ENCODE data around the gene ATP9A.
"Not testable (repeated sequence)": the region's sequence is repeated elsewhere in the genome, so short reads cannot be mapped to it uniquely, and the experiment has no call there.

The ATP9A gene

DNA sequence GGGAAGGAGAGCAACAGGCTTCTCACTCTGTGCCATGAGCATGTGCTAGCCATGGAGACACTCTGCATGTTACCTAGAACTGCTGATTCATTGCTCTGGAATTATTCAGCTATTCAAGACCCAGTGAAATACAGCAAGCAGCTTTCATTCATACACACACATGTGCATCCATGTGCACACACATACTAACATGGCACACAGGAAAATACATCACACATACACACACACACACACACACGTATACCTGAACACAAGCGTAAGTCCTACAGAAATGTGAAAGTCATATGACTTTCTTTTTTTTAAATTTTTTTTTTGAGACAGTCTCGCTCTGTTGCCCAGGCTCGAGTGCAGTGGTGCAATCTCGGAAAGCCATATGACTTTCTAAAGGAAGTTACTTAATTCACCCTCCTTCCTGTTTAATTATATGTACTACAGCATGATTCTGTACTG lies 117.5 kb downstream of the ATP9A start:
- in situ Hi-C loops (cut with HindIII; ENCODE audit: low pct_ligation_motif_present, low pct_unique_long_range_greater_than_20kb, low sequenced_read_pairs), result no loop called here
- DNase-seq, result peak; percentile 65

DNA sequence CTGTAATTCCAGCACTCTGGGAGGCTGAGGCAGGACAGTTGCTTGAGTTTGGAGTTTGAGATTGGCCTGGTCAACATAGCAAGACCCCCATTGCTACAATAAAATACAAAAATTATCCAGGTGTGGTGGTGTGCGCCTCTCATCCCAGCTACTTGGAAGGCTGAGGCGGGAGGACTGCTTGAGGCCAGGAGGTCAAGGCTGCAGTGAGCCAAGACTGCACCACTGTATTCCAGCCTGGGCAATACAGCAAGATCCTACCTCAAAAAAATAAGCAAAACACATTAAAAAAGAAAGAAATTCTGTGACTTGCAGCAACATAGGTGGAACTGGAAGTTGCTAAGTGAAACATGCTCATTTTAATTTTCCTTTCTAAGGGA lies 119.6 kb downstream of the ATP9A start:
- no peak for DNase-seq
- in situ Hi-C loops (cut with HindIII; ENCODE audit: low pct_ligation_motif_present, low pct_unique_long_range_greater_than_20kb, low sequenced_read_pairs), result no loop called here

DNA sequence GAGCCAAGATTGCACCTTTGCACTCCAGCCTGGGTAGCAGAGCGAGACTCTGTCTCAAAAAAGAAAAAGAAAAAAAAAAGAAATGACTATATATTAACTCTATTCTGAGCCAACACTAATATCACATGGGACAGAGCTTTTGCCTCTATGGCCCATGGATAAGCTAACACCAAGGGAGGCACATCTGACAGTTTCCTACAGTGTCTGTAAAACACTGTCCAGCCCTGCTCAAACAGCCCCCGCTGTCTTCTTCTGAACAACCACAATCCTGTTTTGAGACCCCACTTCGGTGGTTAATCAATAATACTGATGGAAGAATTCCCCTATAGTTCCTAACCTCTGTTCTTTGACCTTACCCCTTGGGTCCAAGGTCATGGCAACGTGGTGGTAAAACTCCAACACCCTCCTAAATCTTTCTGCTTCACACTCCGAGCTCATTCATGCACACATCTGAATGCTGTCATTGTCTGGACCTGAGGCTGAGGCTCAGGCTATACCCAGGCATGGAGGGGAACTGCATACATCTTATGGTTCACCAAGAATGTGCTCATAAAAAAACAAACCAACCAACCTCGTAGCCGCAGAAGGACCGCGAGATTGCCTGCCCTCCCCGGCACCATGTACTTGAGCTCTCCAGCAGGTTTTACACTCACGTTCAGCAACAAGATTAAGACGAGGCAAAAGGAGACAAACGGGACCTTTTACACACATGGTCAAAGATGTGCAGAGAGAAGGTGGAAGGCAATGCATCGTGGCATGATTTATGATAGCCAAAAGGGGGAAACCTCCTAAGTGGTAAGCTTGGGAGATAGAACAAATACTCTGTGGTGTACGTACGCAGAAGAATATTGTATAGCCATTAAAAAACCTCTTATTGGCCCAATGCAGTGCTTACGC lies 120.3 kb downstream of the ATP9A start:
- in situ Hi-C loops (cut with HindIII; ENCODE audit: low pct_ligation_motif_present, low pct_unique_long_range_greater_than_20kb, low sequenced_read_pairs), result no loop called here

DNA sequence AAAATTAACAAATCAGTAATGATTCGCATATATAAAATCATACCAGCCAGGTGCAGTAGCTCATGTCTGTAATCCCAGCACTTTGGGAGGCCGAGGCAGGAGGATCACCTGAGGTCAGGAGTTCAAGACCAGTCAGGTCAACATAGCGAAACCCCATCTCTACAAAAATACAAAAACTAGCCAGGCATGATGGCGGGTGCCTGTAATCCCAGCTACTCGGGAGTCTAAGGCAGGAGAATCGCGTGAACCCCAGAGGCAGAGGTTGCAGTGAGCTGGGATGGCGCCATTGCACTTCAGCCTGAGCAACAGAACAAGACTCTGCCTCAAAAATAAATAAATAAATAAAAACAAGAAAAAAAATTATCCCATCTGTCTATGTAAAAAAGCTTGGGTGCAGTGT lies 124.4 kb downstream of the ATP9A start:
- DNase-seq; in situ Hi-C loops (cut with HindIII; ENCODE audit: low pct_ligation_motif_present, low pct_unique_long_range_greater_than_20kb, low sequenced_read_pairs): not testable (repeated sequence)

More for the DNA sequence above, 120.3 kb downstream of the ATP9A start:
- no peak for DNase-seq

DNA sequence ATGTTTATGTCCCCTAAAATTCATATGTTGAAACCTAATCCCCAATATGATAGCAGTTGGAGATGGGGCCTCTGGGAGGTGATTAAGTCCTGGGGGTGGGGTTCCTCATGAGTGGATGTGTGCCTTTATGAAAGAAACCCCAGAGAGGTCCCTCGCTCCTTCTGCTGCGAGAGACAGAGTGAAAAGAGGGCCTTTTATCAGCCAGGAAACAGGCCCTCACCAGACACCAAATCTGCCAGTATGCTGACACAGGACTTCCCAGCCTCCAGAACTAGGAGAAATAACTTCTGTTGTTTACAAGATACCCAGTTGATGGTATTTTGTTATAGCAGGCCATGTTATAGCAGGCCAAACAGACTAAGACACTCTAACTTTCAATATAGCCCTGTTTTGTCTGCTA lies 124.8 kb downstream of the ATP9A start:
- DNase-seq, result no peak
- in situ Hi-C loops (cut with HindIII; ENCODE audit: low pct_ligation_motif_present, low pct_unique_long_range_greater_than_20kb, low sequenced_read_pairs), result no loop called here

DNA sequence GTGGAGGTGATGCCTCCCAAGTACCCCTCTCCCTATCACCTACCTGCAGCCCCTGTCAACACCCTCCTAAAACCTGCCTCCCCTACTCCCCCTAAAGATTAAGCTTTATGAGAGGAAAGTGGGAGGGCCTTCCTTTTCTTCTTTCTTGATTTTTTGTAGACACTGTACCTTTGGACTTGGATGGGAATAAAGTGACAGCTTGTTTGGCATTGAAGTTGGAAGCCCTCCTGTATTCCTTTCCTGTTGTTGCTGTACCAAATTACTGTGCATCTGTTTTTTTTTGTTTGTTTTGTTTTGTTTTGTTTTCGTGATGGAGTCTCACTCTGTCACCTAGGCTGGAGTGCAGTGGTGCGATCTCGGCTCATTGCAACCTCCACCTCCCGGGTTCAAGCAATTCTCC lies 126.3 kb downstream of the ATP9A start:
- in situ Hi-C loops (cut with HindIII; ENCODE audit: low pct_ligation_motif_present, low pct_unique_long_range_greater_than_20kb, low sequenced_read_pairs), result no loop called here
- DNase-seq, result no peak

DNA sequence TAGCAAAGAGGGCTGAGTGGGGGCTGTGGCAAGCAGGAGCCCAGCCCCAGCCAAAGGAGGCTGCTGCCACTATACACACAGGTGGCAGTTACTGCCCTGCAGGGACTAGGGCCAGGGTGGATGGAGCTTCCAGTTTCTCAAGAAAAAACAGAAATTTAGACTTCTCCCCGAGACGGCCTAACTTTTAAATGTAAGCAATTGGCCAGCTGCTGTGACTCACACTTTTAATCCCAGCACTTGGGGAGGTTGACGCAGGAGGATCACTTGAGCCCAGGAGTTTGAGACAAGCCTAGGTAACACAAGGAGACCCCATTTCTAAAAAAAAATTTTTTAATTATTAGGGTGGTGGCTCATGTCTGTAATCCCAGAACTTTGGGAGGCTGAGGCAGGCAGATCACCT lies 127.4 kb downstream of the ATP9A start:
- in situ Hi-C loops (cut with HindIII; ENCODE audit: low pct_ligation_motif_present, low pct_unique_long_range_greater_than_20kb, low sequenced_read_pairs), result no loop called here
- DNase-seq, result no peak

DNA sequence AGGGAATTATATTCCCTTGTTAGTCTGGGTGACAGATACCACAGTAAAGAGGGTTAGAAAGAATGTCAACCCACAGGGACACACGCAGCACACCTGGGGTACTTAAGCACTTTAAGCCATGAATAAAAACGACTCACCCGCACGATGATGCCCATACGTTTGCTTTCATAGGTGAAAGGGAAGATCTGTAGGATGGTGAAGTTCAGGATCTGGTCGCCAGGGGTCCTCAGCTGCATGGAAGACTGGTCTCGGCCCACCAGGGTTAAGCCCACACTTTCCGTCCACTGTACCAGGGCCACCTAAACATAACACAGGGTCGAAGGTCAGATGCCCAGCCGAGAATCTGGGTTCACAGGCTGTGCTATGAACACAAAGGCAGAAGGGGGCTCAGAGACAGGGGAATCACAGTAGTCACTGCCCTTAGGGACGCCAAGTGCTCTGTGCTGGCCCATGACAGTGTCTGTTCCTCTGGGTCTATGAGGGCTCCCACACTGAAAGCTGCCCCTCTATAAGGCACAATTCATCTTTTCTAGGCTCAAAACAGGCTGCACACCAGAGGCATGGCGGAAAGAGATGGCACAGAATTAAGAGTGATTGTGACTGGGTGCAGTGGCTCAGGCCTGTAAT lies 128.9 kb downstream of the ATP9A start:
- DNase-seq, result peak; percentile 36
- in situ Hi-C loops (cut with HindIII; ENCODE audit: low pct_ligation_motif_present, low pct_unique_long_range_greater_than_20kb, low sequenced_read_pairs), result no loop called here

DNA sequence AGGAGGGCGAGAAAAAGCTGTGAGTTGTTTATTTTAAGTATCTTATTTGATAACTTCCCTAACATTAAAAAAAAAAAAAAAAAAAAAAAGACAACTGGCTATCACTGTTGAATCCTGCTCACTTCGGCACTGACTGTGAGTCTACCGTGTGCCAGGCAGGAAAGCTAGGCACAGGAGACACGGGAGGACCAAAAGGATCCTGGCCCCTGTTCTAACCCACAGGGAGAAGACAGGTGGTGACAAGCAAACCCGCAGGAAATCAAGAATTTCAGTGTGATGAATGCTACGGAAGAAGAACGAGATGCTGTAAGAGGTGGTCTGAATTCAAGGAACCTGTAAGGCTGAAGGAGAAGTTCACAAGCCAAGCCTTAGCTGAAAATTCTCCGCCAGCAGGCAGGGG lies 130.9 kb downstream of the ATP9A start:
- in situ Hi-C loops (cut with HindIII; ENCODE audit: low pct_ligation_motif_present, low pct_unique_long_range_greater_than_20kb, low sequenced_read_pairs), result no loop called here
- no peak for DNase-seq

DNA sequence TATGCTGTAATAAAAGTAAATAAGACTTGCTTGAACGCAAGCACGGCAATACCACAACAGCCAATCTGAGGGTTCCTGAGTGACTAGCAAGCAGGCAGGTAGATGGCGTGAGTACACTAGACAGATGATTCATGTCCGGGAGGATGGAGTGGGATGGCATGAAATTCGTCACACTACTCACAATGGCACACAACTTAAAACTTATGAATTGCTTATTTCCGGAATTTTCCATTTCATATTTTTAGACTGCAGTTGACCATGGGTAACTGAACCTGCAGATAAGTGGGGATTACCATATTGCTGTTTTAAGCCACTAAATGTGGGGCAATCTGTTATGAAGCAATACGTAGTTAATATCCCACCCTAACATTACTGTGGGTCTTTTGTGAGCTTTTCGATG lies 132.1 kb downstream of the ATP9A start:
- DNase-seq, result no peak
- in situ Hi-C loops (cut with HindIII; ENCODE audit: low pct_ligation_motif_present, low pct_unique_long_range_greater_than_20kb, low sequenced_read_pairs), result no loop called here

DNA sequence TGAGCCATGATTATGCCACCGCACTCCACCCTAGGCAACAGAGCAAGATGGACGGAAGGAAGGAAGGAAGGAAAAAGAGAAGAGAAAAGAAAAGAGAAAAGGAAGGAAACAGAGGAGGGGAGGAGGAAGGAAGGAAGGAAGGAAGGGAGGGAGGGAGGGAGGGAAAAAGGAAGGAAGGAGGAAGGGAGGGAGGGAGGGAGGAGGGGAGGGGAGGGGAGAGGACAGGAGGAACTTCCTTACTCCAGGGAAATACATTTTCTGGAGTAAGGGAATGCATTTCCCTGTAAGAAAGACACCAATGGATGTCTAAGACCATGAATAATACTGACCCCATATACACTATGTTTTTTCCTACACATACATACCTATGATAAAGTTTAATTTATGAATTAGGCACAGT lies 132.5 kb downstream of the ATP9A start:
- in situ Hi-C loops (cut with HindIII; ENCODE audit: low pct_ligation_motif_present, low pct_unique_long_range_greater_than_20kb, low sequenced_read_pairs), result no loop called here
- no peak for DNase-seq

DNA sequence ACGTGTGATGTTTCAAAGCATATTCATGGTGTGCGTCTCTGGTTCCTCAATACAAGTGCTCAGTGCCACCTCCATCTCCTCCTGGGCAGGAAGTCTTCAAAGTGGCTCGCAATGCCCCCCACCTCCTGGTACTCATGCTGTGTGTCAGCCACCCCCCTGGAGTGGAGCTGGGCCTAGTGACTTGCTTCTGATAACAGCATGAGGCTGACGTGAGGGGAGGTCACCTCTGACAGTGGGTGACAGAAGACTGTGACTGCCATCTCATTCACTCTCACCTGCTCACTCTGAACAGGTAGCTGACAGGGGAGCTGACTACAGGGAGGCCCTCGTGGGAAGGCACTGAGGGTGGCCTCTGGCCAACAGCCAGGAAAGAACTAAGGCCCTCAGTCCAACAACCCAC lies 133.3 kb downstream of the ATP9A start:
- in situ Hi-C loops (cut with HindIII; ENCODE audit: low pct_ligation_motif_present, low pct_unique_long_range_greater_than_20kb, low sequenced_read_pairs), result no loop called here
- no peak for DNase-seq

DNA sequence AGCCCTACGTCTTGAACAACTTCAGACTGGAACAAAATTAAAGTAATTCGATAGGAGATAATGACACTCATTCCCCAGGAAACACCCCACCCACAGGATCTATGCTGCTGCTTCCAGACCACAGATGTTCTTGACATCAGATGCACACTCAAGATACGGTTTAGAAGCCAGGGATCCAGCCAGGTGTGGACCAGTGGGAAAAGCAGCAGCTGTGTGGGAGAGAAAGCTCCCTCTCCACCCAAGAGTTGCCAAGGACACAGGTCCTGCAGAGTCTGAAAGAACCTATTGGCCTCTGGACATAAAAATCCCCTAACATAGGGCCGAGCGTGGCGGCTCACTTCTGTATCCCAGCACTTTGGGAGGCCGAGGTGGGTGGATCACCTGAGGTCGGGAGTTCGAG lies 133.9 kb downstream of the ATP9A start:
- in situ Hi-C loops (cut with HindIII; ENCODE audit: low pct_ligation_motif_present, low pct_unique_long_range_greater_than_20kb, low sequenced_read_pairs), result no loop called here

DNA sequence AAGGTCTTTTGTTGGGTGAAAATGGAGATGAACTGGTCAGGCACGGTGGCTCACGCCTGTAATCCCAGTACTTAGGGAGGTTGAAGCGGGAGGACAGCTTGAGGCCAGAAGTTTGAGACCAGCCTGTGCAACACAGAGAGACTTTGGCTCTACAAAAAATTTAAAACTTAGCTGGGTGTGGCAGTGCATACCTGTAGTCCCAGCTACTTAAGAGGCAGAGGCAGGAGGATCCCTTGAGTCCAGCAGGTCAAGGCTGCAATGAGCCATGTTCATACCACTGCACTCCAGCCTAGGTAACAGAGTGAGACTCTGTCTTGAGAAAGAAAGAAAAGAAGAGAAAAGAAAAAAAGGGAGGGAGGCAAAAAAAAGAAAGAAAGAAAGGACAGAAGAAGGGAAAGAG lies 134.8 kb downstream of the ATP9A start:
- DNase-seq, result no peak
- in situ Hi-C loops (cut with HindIII; ENCODE audit: low pct_ligation_motif_present, low pct_unique_long_range_greater_than_20kb, low sequenced_read_pairs), result no loop called here

More for the DNA sequence above, 133.9 kb downstream of the ATP9A start:
- no peak for DNase-seq

DNA sequence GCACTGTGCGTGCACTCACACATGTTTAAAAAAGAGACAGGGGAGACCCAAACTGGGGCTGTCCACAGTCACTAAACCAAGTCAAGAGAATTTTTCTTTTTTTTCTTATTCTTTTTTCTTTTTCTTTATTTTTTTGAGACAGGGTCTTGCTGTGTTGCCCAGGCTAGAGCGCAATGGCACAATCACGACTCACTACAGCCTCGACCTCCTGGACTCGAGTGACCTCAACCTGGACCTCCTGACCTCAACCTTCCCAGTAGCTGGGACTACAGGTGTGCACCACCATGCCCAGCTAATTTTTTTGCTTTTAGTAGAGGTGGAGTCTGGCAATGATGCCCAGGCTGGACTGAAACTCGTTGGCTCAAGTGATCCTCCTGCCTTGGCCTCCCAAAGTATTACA lies 136.2 kb downstream of the ATP9A start:
- in situ Hi-C loops (cut with HindIII; ENCODE audit: low pct_ligation_motif_present, low pct_unique_long_range_greater_than_20kb, low sequenced_read_pairs), result no loop called here
- DNase-seq, result no peak

DNA sequence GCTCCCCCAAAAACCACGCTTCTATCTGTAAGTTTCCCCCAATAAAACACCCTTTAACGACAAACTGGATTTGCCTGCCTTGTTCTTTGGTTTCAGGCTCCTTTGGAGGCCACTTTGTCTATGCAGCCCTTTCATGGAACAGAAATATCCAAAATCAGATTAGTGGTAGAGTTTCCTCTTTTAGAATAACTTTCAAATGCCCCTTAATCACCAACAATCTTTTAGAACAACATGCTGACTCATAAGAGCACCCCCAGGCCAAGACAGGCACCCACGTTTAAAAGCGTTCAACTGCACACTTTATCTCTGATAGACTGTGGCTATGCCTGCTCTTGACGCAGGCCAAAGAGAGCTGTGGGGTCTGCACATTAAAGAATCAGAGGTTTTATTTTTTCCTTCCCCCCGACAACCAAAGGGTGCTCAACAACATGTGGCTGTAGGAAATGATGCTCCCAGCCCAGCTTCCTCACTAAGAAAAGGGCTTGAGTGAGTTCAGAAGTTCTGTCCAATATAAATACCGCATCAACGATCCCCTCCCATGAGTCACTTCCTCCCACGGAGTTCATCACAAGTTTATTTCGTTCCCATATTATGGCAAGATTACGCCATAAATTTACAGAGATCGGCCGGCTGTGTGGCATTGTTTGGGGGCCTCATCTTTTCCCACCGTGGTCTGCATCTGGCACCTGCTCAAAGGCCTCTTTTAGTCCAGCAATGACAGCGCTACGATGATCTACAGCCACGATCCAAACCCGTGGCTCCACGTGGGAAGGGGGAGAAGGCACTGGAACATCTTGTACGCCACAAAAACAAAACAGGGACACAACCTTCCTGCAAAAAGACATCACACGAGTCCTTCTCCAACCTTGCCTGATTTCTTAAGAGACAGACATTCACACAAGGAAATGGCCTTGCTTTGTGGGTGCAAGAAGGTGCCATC lies 136.9 kb downstream of the ATP9A start:
- peak; percentile 85 for DNase-seq
- in situ Hi-C loops (cut with HindIII; ENCODE audit: low pct_ligation_motif_present, low pct_unique_long_range_greater_than_20kb, low sequenced_read_pairs), result no loop called here

DNA sequence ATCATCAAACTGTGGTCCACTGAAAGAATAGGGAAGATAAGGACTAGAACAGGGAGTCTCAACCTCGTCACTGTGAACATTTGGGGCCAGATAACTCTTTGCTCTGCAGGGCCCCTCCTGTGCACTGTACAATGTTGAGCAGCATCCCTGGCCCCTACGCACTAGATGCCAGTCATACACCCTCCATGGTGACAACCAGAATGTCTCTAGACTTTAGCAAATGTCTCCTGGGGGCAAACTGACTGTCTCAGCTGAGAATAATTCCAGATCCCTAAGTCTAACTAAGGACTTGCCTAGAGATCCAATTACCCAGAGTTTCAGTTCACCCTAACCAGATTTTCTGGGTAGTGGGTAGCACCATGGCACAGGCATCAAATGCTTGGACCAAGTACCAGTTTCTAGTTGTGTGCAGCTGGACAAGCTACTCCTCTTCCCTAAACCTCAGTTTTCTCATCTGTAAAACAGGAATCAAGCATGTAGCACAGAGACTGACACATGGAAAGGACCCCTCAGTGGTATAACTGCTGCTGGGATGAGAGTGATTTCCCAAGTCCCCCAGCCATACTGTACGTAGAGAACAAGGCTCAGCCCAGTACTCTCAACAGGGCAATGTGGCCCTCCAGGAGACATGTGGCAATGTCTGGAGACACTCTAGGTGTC lies 138.7 kb downstream of the ATP9A start:
- in situ Hi-C loops (cut with HindIII; ENCODE audit: low pct_ligation_motif_present, low pct_unique_long_range_greater_than_20kb, low sequenced_read_pairs), result no loop called here
- DNase-seq, result no peak

DNA sequence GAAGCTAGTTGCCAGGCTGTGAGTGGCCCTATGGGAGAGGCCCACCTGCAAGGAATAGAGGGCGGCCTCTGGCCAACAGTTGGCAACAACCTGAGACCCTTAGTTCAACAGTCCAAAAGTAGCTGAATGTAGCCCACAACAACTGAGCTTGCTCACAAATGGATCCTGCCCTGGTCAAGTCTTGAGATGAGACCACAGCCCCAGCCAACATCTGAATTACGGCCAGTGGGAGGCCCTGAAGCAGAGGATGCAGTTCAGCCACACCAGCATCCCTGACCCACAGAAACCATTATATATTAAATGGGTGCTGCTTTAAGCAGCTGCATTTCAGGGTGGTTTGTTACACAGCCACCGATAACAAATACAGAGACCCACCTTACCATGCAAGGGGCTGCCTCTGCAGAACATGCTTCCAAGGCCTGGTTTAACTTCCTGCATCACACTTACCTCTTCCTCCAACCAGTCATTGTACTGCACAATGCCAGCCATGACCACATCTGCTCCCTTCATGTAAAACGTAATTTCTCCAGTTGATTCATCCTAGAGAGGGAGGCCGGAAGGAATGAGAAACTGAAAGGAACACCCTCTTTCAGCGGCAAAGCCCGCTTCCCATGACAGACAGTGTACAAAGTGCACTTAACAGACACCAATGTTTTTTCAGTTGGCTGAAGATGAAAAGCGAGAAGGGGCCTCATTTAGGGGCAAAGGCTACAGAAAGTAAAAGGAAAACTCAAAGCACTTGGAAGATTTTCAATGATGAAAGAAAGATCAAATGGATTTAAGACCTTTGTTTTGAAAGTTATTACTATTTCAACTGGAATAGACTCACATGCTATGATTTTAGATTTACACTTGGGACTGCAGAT lies 139.4 kb downstream of the ATP9A start:
- no peak for DNase-seq
- in situ Hi-C loops (cut with HindIII; ENCODE audit: low pct_ligation_motif_present, low pct_unique_long_range_greater_than_20kb, low sequenced_read_pairs), result no loop called here

All from ACHN (cell line).